Measurements from ENCODE around the gene WBP4. TPM values are rescaled to one million over a fixed set of nuclear protein-coding genes. Genes with fewer than 3 reads are reported as not detected.
"Not testable (repeated sequence)": the region's sequence is repeated elsewhere in the genome, so short reads cannot be mapped to it uniquely, and the experiment has no call there.

WBP4 gene
- total and polyA plus RNA-seq, 7 donors = 18.1 to 37.0 (median 22.2) TPM

DNA sequence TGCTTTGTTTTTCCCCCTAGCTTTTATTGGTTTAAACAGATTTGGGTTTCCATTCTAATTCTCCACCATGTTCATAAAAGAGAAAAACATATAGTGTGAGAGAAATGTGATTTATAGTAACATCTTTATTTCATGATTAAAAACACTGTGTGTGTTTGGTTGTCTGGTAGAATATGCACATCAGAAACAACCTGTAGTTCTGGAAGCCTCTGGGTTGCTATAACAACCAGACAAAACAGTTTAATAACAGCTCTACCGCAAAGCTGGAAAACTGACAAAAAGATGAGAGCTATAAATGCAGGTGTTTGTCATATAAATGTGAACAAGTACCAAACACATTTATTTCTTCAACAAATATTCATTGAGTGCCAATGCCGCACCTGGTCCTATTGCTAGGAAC lies 61.5 kb downstream of the WBP4 start:
- TF ChIP-seq, protein P1, sequence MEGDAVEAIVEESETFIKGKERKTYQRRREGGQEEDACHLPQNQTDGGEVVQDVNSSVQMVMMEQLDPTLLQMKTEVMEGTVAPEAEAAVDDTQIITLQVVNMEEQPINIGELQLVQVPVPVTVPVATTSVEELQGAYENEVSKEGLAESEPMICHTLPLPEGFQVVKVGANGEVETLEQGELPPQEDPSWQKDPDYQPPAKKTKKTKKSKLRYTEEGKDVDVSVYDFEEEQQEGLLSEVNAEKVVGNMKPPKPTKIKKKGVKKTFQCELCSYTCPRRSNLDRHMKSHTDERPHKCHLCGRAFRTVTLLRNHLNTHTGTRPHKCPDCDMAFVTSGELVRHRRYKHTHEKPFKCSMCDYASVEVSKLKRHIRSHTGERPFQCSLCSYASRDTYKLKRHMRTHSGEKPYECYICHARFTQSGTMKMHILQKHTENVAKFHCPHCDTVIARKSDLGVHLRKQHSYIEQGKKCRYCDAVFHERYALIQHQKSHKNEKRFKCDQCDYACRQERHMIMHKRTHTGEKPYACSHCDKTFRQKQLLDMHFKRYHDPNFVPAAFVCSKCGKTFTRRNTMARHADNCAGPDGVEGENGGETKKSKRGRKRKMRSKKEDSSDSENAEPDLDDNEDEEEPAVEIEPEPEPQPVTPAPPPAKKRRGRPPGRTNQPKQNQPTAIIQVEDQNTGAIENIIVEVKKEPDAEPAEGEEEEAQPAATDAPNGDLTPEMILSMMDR (IDR thresholded peaks at IDR 0.05) = no peak
- Histone ChIP-seq H3K27ac (no peak overlapping the region), H3K27me3 (ENCODE audit: insufficient read depth in 3 of 3, low read length in 2 of 3) (no peaks in the 10 kb centered on the region), H3K9me3 (no peaks in the 10 kb centered on the region), H3K4me1 (peaks cover 3% of the 10 kb centered on the region), H3K4me3 (no peak overlapping the region), H3K36me3 (ENCODE audit: insufficient read depth in 1 of 2, low read depth in 1 of 2) (peaks cover 0 to 4% of the 10 kb centered on the region in 2 donors)
- intact Hi-C loops (cut with DNase I) = no loop called here
- DNase-seq (no peak), ATAC-seq (no peak)
- 58 to 62% (median 60%) methylated on average over 2 of the region's 2 CpGs for WGBS, 3 donors

- no peak overlapping the region for H3K27ac ChIP-seq
- intact Hi-C loops (cut with DNase I) = no loop called here
Measured at GRCh38 chr13:41127701-41128100, 66.4 kb downstream of the WBP4 start.

GRCh38 chr13:41130356-41130755 lies 69.0 kb downstream of the WBP4 start:
- DNase-seq (no peak), ATAC-seq (no peak)
- intact Hi-C loops (cut with DNase I) = loop anchor here (5.0 to 10.0 kb wide), 3 partner anchors 66 to 68 kb away; partner anchors contain the start of gene WBP4 (in 2 of the 2)
- 71 to 84% (median 78%) methylated on average over 3 of the region's 3 CpGs for WGBS, 3 donors
- Histone ChIP-seq H3K27ac (peak overlapping the region; percentile 60), H3K36me3 (ENCODE audit: insufficient read depth in 1 of 2, low read depth in 1 of 2) (peaks cover 4% of the 10 kb centered on the region in 2 donors), H3K4me3 (peak overlapping the region; percentile 85), H3K4me1 (peaks cover 31% of the 10 kb centered on the region), H3K27me3 (ENCODE audit: insufficient read depth in 3 of 3, low read length in 2 of 3) (no peaks in the 10 kb centered on the region), H3K9me3 (no peaks in the 10 kb centered on the region)
- TF ChIP-seq, protein P1 (IDR thresholded peaks at IDR 0.05) = no peak

More at GRCh38 chr13:41127701-41128100, 66.4 kb downstream of the WBP4 start:
- WGBS, 3 donors = 78 to 83% (median 83%) methylated on average over 3 of the region's 3 CpGs
- ATAC-seq (no peak), DNase-seq (no peak)
- Histone ChIP-seq H3K9me3 (no peaks in the 10 kb centered on the region), H3K27me3 (ENCODE audit: insufficient read depth in 3 of 3, low read length in 2 of 3) (no peaks in the 10 kb centered on the region), H3K4me1 (peaks cover 31% of the 10 kb centered on the region), H3K4me3 (no peak overlapping the region), H3K36me3 (ENCODE audit: insufficient read depth in 1 of 2, low read depth in 1 of 2) (peaks cover 4% of the 10 kb centered on the region in 2 donors)
- TF ChIP-seq, protein P1 (IDR thresholded peaks at IDR 0.05) = no peak

GRCh38 chr13:41131189-41131588 lies 69.9 kb downstream of the WBP4 start:
- Histone ChIP-seq H3K4me1 (peaks cover 31% of the 10 kb centered on the region), H3K4me3 (peak overlapping the region; percentile 85), H3K27ac (peak overlapping the region; percentile 60)
- not testable (repeated sequence) for H3K36me3 ChIP-seq (ENCODE audit: insufficient read depth in 1 of 2, low read depth in 1 of 2); H3K9me3 ChIP-seq; ATAC-seq; H3K27me3 ChIP-seq (ENCODE audit: insufficient read depth in 3 of 3, low read length in 2 of 3); DNase-seq
- 79 to 81% (median 80%) methylated on average over 4 of the region's 4 CpGs for WGBS, 3 donors
- intact Hi-C loops (cut with DNase I) = loop anchor here (5.0 to 10.0 kb wide), 3 partner anchors 66 to 69 kb away; partner anchors contain the start of gene WBP4 (in 2 of the 2)

DNA sequence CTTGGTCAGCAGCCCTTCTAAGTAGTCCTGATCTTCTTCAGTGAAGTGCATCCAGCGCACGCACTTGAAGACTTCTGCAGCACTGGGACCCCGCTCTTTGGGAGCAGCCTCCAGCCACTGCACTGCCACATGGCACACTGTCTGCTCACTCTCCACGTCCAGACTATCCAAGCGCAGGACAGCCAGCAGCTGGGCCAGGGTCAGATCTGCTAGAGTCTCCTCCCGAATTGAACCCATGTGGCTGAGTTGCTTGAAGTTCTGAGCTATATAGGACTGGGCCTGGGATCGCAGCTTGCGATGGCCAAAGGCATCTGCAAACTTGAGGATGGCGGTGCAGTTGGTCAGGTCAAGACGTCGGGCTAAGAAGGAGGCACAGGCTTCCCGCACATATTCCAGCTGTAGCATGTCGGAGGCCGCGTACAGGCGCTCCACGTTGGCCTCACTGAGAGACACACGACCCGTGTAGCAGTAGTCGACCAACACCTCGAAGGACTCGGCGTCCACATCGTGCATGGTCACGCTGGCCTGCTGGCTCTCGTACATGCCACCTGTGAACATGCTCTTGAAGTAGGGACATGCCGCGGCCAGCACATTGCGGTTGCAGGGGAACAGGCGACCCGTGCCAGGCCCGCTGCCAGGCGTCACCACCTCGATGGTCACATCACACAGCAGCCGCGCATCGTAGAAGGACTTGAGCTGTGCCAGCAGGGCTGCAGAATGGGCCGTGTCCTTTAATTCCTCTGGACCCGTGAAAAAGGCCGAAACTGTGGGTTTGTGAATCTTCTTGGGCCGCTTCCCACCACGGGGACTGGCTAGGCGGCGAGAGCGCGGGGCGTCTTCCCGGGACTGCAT lies 70.6 kb downstream of the WBP4 start:
- WGBS, 3 donors = 17 to 18% (median 17%) methylated on average over 39 to 48 of the region's 48 CpGs
- Histone ChIP-seq H3K4me3 (peak overlapping the region; percentile 85), H3K27ac (peak overlapping the region; percentile 90), H3K4me1 (peaks cover 31% of the 10 kb centered on the region)
- peak; percentile 54 to 77 for DNase-seq
- H3K36me3 ChIP-seq (ENCODE audit: insufficient read depth in 1 of 2, low read depth in 1 of 2); H3K9me3 ChIP-seq; H3K27me3 ChIP-seq (ENCODE audit: insufficient read depth in 3 of 3, low read length in 2 of 3): not testable (repeated sequence)
- intact Hi-C loops (cut with DNase I) = loop anchor here (5.0 to 10.0 kb wide), 3 partner anchors 65 to 70 kb away; partner anchors contain the start of gene WBP4 (in 2 of the 2)
- ATAC-seq = peak; percentile 58 to 65 (median 62)
